Fibroblast of the conjunctiva (primary cell): ENCODE measurements around the gene NFIX.

ENCODE experiments used
- DNase-seq: peaks from one replicate; pipeline ENCODE4 v3.0.0-alpha.2; 2010; ENCODE audit warnings: low read depth

NFIX gene

DNA sequence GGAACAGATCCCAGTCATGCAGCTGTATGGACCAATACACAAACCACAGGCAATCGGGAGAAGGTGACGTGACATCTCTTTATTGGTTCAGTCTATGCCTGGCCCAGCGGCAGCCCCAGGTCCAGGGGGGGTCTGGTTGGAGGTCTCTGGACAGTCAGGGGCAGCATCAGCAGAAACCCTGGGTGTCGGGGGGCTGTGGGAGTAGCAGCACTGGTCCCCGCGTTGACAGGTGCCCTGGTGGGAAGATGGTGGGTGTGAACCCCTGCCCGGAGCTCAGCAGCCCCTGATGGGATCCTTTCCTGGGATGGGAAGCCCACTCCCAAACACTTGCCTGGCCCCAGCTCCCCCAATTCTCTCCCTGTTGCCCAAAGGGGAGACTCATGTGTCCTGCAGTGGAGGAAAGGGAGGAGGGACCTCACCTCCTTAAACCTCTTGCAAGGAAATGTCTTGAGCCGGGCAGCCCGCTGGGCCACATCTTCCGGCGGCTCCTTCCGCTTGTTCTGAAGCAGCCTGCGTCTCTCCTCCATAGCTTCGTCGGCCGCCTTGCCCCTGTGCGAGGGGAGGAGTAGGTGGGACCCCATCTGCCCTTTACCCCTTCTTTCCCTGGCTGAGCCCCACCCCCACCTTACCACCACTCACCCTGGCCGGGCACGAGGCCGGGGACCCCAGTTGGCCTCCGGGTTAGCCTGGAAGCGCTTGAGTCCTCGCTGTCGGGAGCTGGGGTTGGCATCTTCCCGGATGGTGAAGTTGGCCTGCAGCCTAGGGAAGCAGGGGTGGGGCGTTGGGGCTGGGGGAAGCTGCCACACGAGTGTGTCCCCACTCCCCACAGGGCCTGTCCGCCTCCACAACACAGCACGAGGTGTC, 109.8 kb downstream of the NFIX start:
- no peak for DNase-seq

DNA sequence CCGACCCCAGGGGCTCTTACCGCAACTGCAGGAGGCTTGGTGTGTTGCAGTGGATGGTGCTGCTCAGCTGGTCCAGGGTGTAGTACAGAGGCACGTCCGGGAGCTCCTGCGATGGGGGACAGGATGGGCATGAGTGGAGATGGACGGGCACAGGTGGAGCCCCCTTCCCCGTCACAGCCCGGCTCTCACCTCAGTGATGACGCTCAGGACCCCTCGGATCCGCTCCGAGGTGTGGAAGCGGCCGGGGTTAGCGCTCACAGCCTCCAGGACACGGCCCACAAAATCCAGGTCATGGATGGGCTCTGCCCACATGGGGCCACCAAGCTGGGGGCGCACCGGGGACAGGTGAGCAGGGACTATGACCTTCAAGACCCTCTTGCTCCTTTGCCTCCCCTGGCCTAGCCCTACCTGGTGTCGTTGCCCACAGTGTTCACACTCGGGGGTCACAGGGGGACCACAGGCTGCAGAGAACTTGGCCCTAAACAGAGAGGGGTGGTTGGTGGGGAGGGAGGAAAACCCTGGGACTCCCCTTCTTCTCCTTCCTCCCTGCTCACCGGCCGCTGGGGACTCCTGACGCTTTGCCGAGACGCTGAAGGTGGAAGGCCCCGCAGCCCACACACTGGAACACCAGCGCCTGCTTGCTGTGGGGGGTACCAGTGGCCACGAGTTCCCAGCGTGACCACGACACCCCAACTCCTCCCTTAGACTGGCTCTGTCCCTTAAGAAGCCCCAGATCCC, 114.3 kb downstream of the NFIX start:
- no peak for DNase-seq

DNA sequence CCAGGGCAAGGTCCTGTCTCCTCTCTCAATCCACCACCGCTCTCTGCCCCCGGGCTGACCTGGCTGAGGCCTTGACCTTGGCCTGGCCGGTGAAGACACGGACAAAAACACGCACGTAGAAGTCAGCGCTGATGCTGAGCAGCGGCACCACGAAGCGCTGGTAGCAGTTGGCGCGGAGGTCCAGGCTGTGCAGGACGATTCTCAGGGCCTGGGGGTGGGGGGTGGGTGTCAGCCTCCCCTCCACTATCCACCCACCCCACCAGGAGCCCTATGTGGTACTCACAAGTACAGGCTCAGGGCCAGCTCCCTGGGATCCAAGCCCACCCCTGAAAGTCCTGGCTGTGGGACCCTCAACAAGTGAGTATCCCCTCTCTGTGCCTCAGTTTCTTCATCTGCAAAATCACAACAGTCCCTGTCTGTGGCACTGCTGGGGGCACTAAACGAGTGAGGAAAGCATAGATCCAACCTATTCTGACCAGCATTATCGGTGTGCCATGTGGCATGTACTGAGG, 114.9 kb downstream of the NFIX start:
- DNase-seq, result no peak

DNA sequence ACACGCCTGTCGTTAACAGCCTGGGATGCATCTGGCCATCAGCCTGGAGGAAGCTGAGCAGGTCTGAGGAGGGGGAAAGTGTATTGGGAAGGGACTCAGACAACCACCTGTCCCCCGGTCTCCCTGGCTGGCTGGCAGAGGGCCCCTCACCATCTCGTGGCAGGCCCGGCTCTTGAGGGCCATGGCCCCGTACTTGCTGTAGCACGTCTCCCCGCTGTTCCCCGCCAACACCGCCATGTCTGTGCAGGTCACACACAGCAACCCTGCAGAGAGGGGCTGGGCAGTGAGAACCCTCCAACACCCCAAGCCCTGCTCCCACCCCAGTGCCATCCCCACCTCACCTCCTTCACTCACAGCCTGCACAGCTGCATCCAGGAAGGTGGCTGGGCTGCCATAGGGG, 117.3 kb downstream of the NFIX start:
- no peak for DNase-seq

DNA sequence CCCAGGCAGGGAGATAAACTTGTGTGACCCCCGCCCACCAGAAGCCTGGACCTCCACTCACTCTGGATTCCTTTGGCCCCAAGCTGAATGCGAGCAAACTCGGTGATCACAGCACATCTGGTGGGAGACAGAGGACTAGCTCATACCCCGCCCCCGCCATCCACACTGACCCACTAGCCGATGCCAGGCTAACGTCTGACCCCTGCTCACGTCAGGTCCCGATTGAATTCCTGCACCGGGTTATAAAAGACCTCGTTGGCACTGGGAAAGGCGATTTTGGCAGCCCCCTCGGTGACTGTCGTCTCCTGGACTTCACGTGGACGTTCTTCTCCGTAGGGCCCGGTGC, 120.6 kb downstream of the NFIX start:
- DNase-seq, result no peak

DNA sequence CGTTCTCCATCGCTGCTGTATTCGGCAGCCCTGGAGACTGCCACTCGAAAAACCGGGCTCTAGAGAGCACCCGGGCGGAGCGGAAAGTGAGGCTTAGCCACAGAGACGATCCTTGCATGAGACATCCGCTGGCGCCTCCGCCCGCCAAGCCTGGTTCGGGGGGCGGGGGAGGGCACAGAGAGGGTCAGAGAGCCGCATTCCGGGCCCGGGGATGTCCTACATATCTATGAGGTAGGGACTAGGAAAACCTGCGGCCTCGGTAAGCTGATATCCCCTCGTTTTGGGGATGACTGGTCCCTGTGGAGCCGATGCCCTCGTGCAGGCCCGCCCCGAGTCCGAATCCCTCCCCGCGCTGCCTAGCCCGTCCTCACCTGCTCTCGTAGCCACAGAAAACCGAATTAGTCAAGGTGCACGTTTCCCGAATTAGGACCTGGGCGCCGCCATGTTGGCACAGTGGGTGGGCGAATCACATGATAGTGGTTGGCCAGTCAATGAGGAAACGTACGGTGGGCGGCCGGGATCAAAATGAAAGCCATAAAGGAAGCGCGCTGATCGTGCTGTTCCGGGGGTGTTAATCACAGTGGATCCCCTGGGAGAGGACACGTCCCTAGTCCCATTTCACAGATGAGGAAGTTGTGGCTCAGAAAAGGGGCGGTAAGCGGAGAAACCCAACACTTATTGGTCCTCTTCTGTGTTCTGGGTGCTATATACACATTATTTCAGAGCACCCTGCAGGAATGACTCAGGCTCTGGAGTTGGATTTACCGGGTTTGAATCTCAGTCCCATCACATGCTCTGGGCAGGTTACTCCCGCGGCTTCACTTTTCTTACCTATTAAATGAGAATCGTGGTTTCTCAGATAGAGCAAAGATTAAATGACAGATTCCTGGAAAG, 121.3 kb downstream of the NFIX start, which contains the start of gene TRMT1:
TRMT1 (minus strand) TSS at position 459 of the 894 bp plus-strand sequence; CDS start at position 118, 341 bp downstream.
- peak; percentile 80 for DNase-seq

GRCh38 chr19:13117176-13117771, 122.0 kb downstream of the NFIX start:
- no peak for DNase-seq

DNA sequence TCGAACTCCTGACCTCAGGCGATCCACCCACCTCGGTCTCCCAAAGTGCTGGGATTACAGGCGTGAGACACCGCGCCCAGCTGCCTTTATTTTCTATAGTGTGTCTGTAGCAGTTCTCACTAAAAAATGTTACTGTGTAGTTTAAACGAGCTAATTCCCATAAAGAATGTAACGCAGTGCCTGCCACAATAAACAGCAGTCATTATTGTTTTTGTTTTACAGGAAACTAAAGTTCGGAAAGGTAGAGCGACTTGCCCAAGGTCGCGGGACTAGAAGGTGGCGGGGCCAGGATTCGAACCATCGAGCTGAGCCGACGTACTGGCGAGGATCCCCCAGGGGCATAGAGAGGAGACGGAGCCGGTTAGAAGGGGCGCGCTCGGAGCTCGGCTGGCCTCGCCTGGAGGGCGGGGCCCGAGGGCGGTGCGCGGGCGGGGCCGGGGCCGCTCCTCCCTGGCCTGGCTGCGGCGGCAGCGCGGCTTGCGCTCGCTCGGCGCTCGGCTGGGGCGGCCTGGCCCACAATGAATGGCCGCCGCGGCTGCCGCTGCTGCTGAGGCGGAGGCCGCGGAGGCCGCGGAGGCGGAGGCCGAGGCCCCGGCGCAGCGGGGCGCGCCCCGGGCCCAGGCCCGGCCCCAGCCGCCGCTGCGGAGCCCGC, 122.6 kb downstream of the NFIX start, which contains the start of gene NACC1:
NACC1 (plus strand) TSS at position 493 of the 652 bp plus-strand sequence. CDS start 16,944 bp downstream, outside the sequence.
- peak; percentile 77 for DNase-seq

- DNase-seq, result no peak
Measured at GRCh38 chr19:13118424-13119193, 123.3 kb downstream of the NFIX start.

DNA sequence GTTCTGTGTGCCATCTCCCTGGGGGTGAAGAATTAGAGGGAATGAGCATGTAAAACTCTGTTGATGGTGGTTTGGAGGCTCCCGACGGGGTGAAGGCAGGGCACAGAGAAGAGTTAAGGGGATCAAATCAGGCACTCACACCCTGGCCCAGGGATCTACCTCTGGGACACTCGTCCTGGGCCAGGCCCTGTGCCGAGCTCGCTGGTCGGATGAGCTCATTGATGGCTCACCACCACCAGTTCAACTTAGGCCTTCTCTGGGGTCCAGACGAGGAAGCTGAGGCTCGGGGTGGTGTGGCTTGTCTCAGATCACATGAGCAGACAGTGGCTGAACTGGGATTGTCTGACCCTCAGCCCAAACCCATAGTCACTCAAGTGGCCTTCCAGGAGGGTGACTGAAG, 124.4 kb downstream of the NFIX start:
- DNase-seq, result no peak

DNA sequence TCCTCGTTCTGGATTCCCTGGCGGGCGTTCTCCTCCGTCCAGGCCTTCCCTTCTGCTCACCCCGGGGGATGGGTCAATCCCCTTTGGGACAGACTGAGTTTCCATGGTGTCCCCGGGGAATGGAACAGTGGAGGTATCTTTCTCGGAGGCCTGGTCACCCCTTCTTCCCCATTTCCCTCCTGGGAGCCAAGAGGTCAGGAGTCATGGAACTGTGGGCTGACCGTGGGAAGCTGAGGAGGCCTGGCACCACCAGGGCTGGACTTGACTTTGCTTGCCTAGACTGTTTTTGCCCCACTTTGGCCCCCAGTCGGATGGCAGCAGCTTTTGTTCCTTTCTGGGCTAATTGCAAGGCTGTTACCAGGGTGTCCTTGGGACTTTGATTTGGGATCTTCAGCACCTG, 124.8 kb downstream of the NFIX start:
- DNase-seq, result no peak

GRCh38 chr19:13120817-13121216, 125.5 kb downstream of the NFIX start:
- no peak for DNase-seq

DNA sequence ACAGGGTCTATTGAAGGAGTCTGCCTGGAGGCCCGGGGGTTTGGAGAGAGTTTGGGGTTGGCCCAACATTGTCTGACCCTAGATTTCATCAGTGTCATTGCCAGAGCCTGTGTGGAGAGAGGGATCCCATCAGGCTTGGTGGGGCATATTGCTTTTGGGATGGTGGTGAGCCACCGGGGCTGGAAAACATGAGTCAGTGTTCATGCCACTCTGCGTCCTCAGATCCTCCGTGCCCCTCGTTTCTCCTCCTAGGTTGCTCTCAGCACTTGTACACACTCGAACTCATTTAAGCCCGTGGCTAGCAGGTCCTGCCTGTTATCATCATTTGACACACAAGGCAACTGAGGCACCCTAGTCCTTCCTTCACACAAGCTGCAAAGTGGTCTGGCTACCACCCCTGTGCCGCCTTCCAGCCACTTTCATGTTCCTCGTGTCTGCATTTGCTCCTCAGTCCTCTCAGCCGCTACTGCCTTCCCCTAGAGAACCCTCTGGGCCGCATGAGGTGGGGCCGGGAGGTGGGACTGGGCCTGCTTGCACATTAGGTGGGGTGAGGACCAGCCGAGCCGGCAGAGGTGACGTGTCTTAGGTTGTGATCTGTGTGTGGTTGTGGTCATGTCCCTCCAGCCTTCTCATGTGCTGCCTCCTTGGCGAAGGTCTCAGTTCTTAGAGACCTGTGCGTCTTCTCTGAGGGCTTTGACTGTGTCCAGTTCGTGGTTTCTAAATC, 126.4 kb downstream of the NFIX start:
- DNase-seq, result no peak

GRCh38 chr19:13122275-13122878, 127.1 kb downstream of the NFIX start:
- no peak for DNase-seq

DNA sequence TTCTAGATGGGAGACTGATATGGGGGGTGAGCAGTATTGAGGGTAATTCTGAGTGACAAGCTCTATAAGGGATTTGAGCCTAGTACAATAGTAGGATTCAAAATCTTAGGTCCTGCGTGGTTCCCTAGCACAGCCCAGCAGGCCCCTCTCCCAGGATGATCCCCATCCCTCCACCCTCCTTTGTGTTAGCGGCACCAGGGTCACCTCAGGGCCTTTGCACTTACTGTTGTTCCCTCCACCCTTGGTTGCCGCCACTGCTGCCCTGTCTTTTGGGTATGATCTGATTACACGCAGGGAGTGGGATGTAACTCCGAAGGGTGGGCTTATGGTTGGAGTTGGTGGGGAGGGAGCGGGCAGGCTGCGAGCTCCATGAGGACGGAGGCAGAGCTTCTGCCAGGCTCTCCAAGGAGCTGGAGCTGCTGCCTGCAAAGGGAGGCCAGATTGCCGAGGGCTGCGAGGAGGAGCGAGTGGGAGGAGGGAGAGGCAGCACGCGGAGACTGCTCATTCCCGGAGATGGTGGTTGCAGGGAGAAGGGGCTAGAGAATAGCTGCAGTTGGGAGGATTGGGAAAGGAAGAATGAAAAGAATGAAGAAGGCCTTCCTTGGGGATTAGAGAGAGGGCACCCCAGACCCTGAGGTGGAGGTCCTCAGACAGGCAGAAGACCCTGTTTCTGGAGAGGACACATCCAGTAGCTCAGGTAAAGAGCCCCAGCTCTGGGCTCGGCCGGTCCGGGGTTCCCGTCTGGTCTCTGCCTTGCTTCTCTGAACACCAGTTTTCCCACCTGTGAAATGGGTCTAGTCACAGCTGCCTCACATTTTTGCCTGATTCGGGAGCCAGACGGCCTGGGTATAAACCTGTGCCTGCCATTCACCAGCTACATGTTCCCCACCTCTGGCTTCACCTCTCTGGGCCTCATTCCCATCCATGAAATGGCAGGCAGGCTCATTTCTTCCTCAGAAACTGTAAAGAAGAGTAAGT, 128.0 kb downstream of the NFIX start:
- no peak for DNase-seq

GRCh38 chr19:13127051-13127450, 131.8 kb downstream of the NFIX start:
- DNase-seq, result no peak

DNA sequence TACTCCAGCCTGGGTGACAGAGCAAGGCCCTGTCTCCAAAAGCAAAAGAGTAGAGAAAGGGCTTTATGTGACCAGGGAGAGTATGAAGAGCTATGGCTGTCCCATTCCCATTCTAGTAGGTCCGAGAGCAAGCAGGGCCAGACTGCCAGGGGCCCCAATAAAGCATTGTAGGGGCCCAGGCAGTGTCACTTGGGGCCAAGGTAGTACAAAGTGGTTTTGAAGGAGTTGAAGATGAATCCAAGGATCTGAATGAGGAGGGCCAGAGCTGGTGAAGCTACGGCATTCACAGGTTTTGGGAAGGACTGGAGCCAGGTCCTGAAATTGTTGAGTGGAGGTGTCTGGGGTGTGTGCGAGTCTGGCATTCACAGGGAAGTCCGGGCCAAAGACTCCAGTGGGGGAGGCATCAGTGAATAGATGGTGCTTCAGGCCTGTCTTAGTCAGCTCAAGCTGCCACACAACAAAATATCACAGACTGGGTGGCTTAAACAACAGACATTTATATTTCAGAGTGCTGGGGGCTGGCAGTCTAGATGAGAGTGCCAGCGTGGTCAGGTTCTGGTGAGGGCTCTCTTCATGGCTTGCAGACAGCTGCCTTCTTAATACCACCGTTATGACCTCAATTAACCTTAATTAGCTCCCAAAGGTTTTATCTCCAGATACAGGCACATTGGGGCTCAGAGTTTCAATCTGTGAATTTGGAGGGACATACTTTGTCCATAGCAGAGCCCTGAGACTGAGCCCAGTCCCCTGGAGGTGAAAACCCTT, 132.7 kb downstream of the NFIX start:
- no peak for DNase-seq
